Measurements from ENCODE around the gene PTPRT. TPM values are rescaled to one million over a fixed set of nuclear protein-coding genes. Genes with fewer than 3 reads are reported as not detected.

PTPRT gene
- total RNA-seq, 2 donors from 2014 or later = not detected

- Histone ChIP-seq H3K36me3 (no peaks in the 10 kb centered on the region), H3K9me3 (no peaks in the 10 kb centered on the region), H3K27ac (no peak overlapping the region), H3K4me3 (no peak overlapping the region), H3K27me3 (replicated peaks; ENCODE audit: insufficient read depth) (no peaks in the 10 kb centered on the region), H3K4me1 (ENCODE audit: control insufficient read depth in 1 of 2, low read depth in 2 of 2) (no peaks in the 10 kb centered on the region)
- no peak for ATAC-seq (ENCODE audit: insufficient number of reproducible peaks, low FRiP score, low read depth)
- TF ChIP-seq CTCF (IDR thresholded peaks at IDR 0.05) = no peak
- no peak for DNase-seq (ENCODE audit: low spot score)
These were observed 1089.5 kb downstream of the PTPRT start for GRCh38 chr20:42100137-42100704.

GRCh38 chr20:42099101-42099500 lies 1090.6 kb downstream of the PTPRT start:
- TF ChIP-seq CTCF (IDR thresholded peaks at IDR 0.05) = no peak
- DNase-seq (ENCODE audit: low spot score) = no peak
- Histone ChIP-seq H3K9me3 (no peaks in the 10 kb centered on the region), H3K27me3 (replicated peaks; ENCODE audit: insufficient read depth) (no peaks in the 10 kb centered on the region), H3K27ac (no peak overlapping the region), H3K4me3 (no peak overlapping the region), H3K4me1 (ENCODE audit: control insufficient read depth in 1 of 2, low read depth in 2 of 2) (no peaks in the 10 kb centered on the region), H3K36me3 (no peaks in the 10 kb centered on the region)
- ATAC-seq (ENCODE audit: insufficient number of reproducible peaks, low FRiP score, low read depth) = no peak

GRCh38 chr20:42098418-42098817 lies 1091.3 kb downstream of the PTPRT start:
- H3K27ac ChIP-seq = no peak overlapping the region
- no peaks in the 10 kb centered on the region for H3K9me3 ChIP-seq
- no peak for TF ChIP-seq CTCF (IDR thresholded peaks at IDR 0.05)
- no peaks in the 10 kb centered on the region for H3K36me3 ChIP-seq
- no peak overlapping the region for H3K4me3 ChIP-seq
- no peaks in the 10 kb centered on the region for H3K4me1 ChIP-seq (ENCODE audit: control insufficient read depth in 1 of 2, low read depth in 2 of 2)
- H3K27me3 ChIP-seq (replicated peaks; ENCODE audit: insufficient read depth) = no peaks in the 10 kb centered on the region
- ATAC-seq (ENCODE audit: insufficient number of reproducible peaks, low FRiP score, low read depth) (no peak), DNase-seq (ENCODE audit: low spot score) (no peak)

GRCh38 chr20:42097741-42098140 lies 1092.0 kb downstream of the PTPRT start:
- no peak for TF ChIP-seq CTCF (IDR thresholded peaks at IDR 0.05)
- no peaks in the 10 kb centered on the region for H3K4me1 ChIP-seq (ENCODE audit: control insufficient read depth in 1 of 2, low read depth in 2 of 2)
- no peak overlapping the region for H3K27ac ChIP-seq
- H3K27me3 ChIP-seq (replicated peaks; ENCODE audit: insufficient read depth) = no peaks in the 10 kb centered on the region
- DNase-seq (ENCODE audit: low spot score) = no peak
- no peak overlapping the region for H3K4me3 ChIP-seq
- no peaks in the 10 kb centered on the region for H3K36me3 ChIP-seq
- no peaks in the 10 kb centered on the region for H3K9me3 ChIP-seq
- no peak for ATAC-seq (ENCODE audit: insufficient number of reproducible peaks, low FRiP score, low read depth)

GRCh38 chr20:42095221-42095620 lies 1094.5 kb downstream of the PTPRT start:
- Histone ChIP-seq H3K36me3 (no peaks in the 10 kb centered on the region), H3K4me3 (no peak overlapping the region), H3K9me3 (no peaks in the 10 kb centered on the region), H3K27me3 (replicated peaks; ENCODE audit: insufficient read depth) (no peaks in the 10 kb centered on the region), H3K27ac (no peak overlapping the region), H3K4me1 (ENCODE audit: control insufficient read depth in 1 of 2, low read depth in 2 of 2) (no peaks in the 10 kb centered on the region)
- DNase-seq (ENCODE audit: low spot score) (no peak), ATAC-seq (ENCODE audit: insufficient number of reproducible peaks, low FRiP score, low read depth) (no peak)
- no peak for TF ChIP-seq CTCF (IDR thresholded peaks at IDR 0.05)
